Right lobe of liver (tissue), 6 donors: ENCODE results near the gene HRAS. TPM values are rescaled to one million over a fixed set of nuclear protein-coding genes. Genes with fewer than 3 reads are reported as not detected.
A peak's percentile ranks its signal among the peaks of the same experiment; 100 is the strongest.

ENCODE experiments used
- ATAC-seq, 4 donors: fragments of 200-7000 bp; cut with Tn5 transposase; one replicate each; pipeline ENCODE4 v1.9.1; 2020; ENCODE audit warnings: mild to moderate bottlenecking in 4 of 4, moderate library complexity in 4 of 4
- DNase-seq, 3 donors: peaks; one replicate each; pipeline ENCODE4 v3.0.0-alpha.2; 2020
- H3K27ac ChIP-seq, 3 donors: fragments of 200-600 bp; one replicate each; pipeline ENCODE4 v1.8.0; 2022
- H3K27me3 ChIP-seq, 2 donors: fragments of 200-600 bp; one replicate each; pipeline ENCODE4 v1.8.0; 2022
- H3K36me3 ChIP-seq, 4 donors: fragments of 200-600 bp; sonication (generic) in 1 of 4; one replicate each; pipeline versions ENCODE4 v1.5.1 to v1.8.0; 2017 to 2022; ENCODE audit warnings: control low read depth in 1 of 4
- H3K4me1 ChIP-seq, 4 donors: fragments of 200-600 bp; sonication (generic) in 1 of 4; one replicate each; pipeline versions ENCODE4 v1.5.1 to v1.8.0; 2017 to 2022; ENCODE audit warnings: control low read depth in 1 of 4
- H3K4me3 ChIP-seq, 3 donors: fragments of 200-600 bp; one replicate each; pipeline ENCODE4 v1.8.0; 2022
- H3K9me3 ChIP-seq, 4 donors: fragments of 200-600 bp; sonication (generic) in 1 of 4; one replicate each; pipeline versions ENCODE4 v1.5.1 to v1.8.0; 2017 to 2022; ENCODE audit warnings: control low read depth in 1 of 4
- CTCF ChIP-seq, 4 donors: fragments of 200-600 bp in 3 of 4; fragments of 450-650 bp in 1 of 4; IDR thresholded peaks; one replicate each; pipeline versions ENCODE4 v1.5.1 to v1.8.0; 2016 to 2022; ENCODE audit warnings: antibody characterized with exemption in 4 of 4, mild to moderate bottlenecking in 2 of 4
- POLR2A ChIP-seq: fragments of 450-650 bp; IDR thresholded peaks from one replicate; pipeline ENCODE4 v1.6.1; 2017; ENCODE audit warnings: antibody characterized with exemption, mild to moderate bottlenecking
- WGBS: methylation state at CpG from one replicate; pipeline ENCODE4 v1.1.6; 2018; ENCODE audit warnings: low coverage, low lambda C conversion rate; ENCODE audit not compliant: insufficient coverage; ENCODE audit errors: missing lambda C conversion rate; 5-methylcytosine and 5-hydroxymethylcytosine counted together
- intact Hi-C, 2 donors: fragments of 100-400 bp; cut with DNase I; formaldehyde crosslinking; loops; one replicate each; pipeline versions ENCODE4 v1.11.2 to v1.14.1; 2022
- total RNA-seq, 6 experiments: library from RNA; depleted of rRNA in 2 of 6; stranded (reverse); fragments of >200 nt in 2 of 6; fragmentation: NEBNext Ultra II Directional in 3 of 6; extraction: Animal tissue kit (Norgen Biotek cat#: 25700) in 3 of 6; gene quantifications; one replicate each; pipeline versions ENCODE4 v1.1.0 to v1.2.4, GENCODE V29; 2016 to 2023
- donor health status: DM: no; HTN: yes; CAD: no.
- donor health status: DM: no; HTN: no; CAD: no.
- donor health status: DM: no; HTN: no; CAD: no.
- donor health status: DM: no; HTN: yes; CAD: no.
- donor health status: DM: no; HTN: yes; CAD: no.

HRAS gene
- total RNA-seq, 6 experiments from 2014 or later: 7.6 to 20.9 (median 14.8) TPM

- H3K36me3 ChIP-seq: peaks cover 0 to 6% (median 2%) of the 10 kb centered on the region in 4 donors
- H3K9me3 ChIP-seq: no peaks in the 10 kb centered on the region
- peak overlapping the region; percentile 72 to 100 (median 84) for H3K4me3 ChIP-seq
- ATAC-seq (peak; percentile 49 to 56 (median 54)), DNase-seq (peak; percentile 85 to 90 (median 87))
- peaks cover 0 to 27% (median 8%) of the 10 kb centered on the region in 4 donors for H3K4me1 ChIP-seq
- peak overlapping the region; percentile 50 to 83 (median 81) for H3K27ac ChIP-seq
- no peaks in the 10 kb centered on the region for H3K27me3 ChIP-seq
- intact Hi-C loops: loop anchor here (5.0 to 10.0 kb wide), 2 partner anchors 52 to 195 kb away; no protein-coding TSS in a partner anchor
- TF ChIP-seq POLR2A (peak; percentile 73), CTCF (IDR thresholded peaks at IDR 0.05) (peak in 1 of 4 donors; percentile 6)
- WGBS: 30% methylated on average over 9 of the region's 18 CpGs
Measured at GRCh38 chr11:559712-560304, 24.4 kb upstream of the HRAS start.

- Histone ChIP-seq H3K36me3 (peaks cover 0 to 6% (median 2%) of the 10 kb centered on the region in 4 donors), H3K4me3 (no peak overlapping the region), H3K9me3 (no peaks in the 10 kb centered on the region), H3K4me1 (peaks cover 0 to 31% (median 8%) of the 10 kb centered on the region in 4 donors), H3K27ac (peak overlapping the region in 2 of 3 donors; percentile 20 to 43), H3K27me3 (no peaks in the 10 kb centered on the region)
- no CpG with 5 or more reads among the region's 15 CpGs for WGBS
- DNase-seq (peak in 2 of 3 donors; percentile 30 to 55), ATAC-seq (no peak)
- TF ChIP-seq CTCF (IDR thresholded peaks at IDR 0.05) (no peak), POLR2A (no peak)
- intact Hi-C loops: loop anchor here (5.0 to 10.0 kb wide), 2 partner anchors 53 to 196 kb away; no protein-coding TSS in a partner anchor
Measured at GRCh38 chr11:559020-559620, 23.7 kb upstream of the HRAS start.

GRCh38 chr11:558503-558902 lies 23.1 kb upstream of the HRAS start:
- intact Hi-C loops: loop anchor here (5.0 to 10.0 kb wide), 2 partner anchors 54 to 196 kb away; no protein-coding TSS in a partner anchor
- TF ChIP-seq POLR2A: no peak
- TF ChIP-seq CTCF (IDR thresholded peaks at IDR 0.05): no peak

GRCh38 chr11:557328-558132 lies 22.2 kb upstream of the HRAS start:
- ATAC-seq (no peak), DNase-seq (peak in 1 of 3 donors; percentile 20)
- Histone ChIP-seq H3K27ac (no peak overlapping the region), H3K36me3 (peaks cover 0 to 5% (median 0%) of the 10 kb centered on the region in 4 donors), H3K4me3 (no peak overlapping the region), H3K27me3 (no peaks in the 10 kb centered on the region), H3K4me1 (peaks cover 0 to 31% (median 5%) of the 10 kb centered on the region in 4 donors), H3K9me3 (no peaks in the 10 kb centered on the region)
- 83% methylated on average over 4 of the region's 24 CpGs for WGBS
- intact Hi-C loops: loop anchor here (5.0 to 10.0 kb wide), 2 partner anchors 55 to 197 kb away; no protein-coding TSS in a partner anchor
- TF ChIP-seq CTCF (IDR thresholded peaks at IDR 0.05) (no peak), POLR2A (no peak)

More at GRCh38 chr11:558503-558902, 23.1 kb upstream of the HRAS start:
- H3K27me3 ChIP-seq: no peaks in the 10 kb centered on the region
- DNase-seq: peak in 2 of 3 donors; percentile 23 to 55
- H3K4me3 ChIP-seq: no peak overlapping the region
- H3K36me3 ChIP-seq: peaks cover 0 to 6% (median 2%) of the 10 kb centered on the region in 4 donors
- no peak overlapping the region for H3K27ac ChIP-seq
- peaks cover 0 to 31% (median 8%) of the 10 kb centered on the region in 4 donors for H3K4me1 ChIP-seq
- no CpG with 5 or more reads among the region's 20 CpGs for WGBS
- H3K9me3 ChIP-seq: no peaks in the 10 kb centered on the region
- no peak for ATAC-seq
